Heart right ventricle (tissue), 16 donors: ENCODE measurements around the gene ULK2. TPM values are rescaled to one million over a fixed set of nuclear protein-coding genes. Genes with fewer than 3 reads are reported as not detected.

Source experiments
- ATAC-seq, 8 donors: fragments of 200-7000 bp; cut with Tn5 transposase; one replicate each; pipeline ENCODE4 v1.9.1; 2020; ENCODE audit warnings: mild to moderate bottlenecking in 8 of 8, moderate library complexity in 8 of 8, moderate number of reproducible peaks in 1 of 8
- DNase-seq, 2 donors: peaks; one replicate each; pipeline ENCODE4 v3.0.0-alpha.2; 2020
- H3K27ac ChIP-seq, 10 donors: fragments of 200-600 bp; sonication (generic) in 2 of 10; one replicate each; pipeline versions ENCODE4 v1.5.0 to v1.8.0; 2020 to 2022; ENCODE audit warnings: mild to moderate bottlenecking in 3 of 10
- H3K27me3 ChIP-seq, 7 donors: fragments of 200-600 bp; one replicate each; pipeline ENCODE4 v1.8.0; 2021 to 2022; ENCODE audit warnings: mild to moderate bottlenecking in 2 of 7
- H3K36me3 ChIP-seq, 9 donors: fragments of 200-600 bp; sonication (generic) in 1 of 9; one replicate each; pipeline versions ENCODE4 v1.5.0 to v1.8.0; 2020 to 2022; ENCODE audit warnings: mild to moderate bottlenecking in 2 of 9
- H3K4me1 ChIP-seq, 9 donors: fragments of 200-600 bp; sonication (generic) in 1 of 9; one replicate each; pipeline versions ENCODE4 v1.5.0 to v1.8.0; 2020 to 2022; ENCODE audit warnings: mild to moderate bottlenecking in 4 of 9
- H3K4me3 ChIP-seq, 10 donors: fragments of 200-600 bp; sonication (generic) in 2 of 10; one replicate each; pipeline versions ENCODE4 v1.5.0 to v1.8.0; 2020 to 2022; ENCODE audit warnings: mild to moderate bottlenecking in 7 of 10, moderate library complexity in 2 of 10
- H3K9me3 ChIP-seq, 11 donors: fragments of 200-600 bp in 10 of 11; sonication (generic) in 2 of 11; one replicate each; pipeline versions ENCODE4 v1.5.0 to v1.8.0; 2013 to 2022; ENCODE audit warnings: mild to moderate bottlenecking in 2 of 11, control low read depth in 1 of 11, moderate library complexity in 1 of 11
- WGBS, 2 donors: extraction: QIAGEN DNeasy Blood & Tissue Kit; methylation state at CpG; one replicate each; pipeline ENCODE4 v1.1.7; 2013; ENCODE audit warnings: inconsistent platforms in 1 of 2; 5-methylcytosine and 5-hydroxymethylcytosine counted together
- intact Hi-C, 10 donors: fragments of 100-400 bp; cut with DNase I; formaldehyde crosslinking; loops; one replicate each; pipeline versions ENCODE4 v1.11.1 to v1.14.2; 2022
- polyA plus RNA-seq, 2 donors: library from polyadenylated mRNA; stranded (reverse); fragments of 200-250 nt; gene quantifications; one replicate each; pipeline ENCODE4 v1.2.3, GENCODE V29; 2013
- total RNA-seq, 10 donors: library from RNA; stranded (reverse); fragmentation: NEBNext Ultra II Directional in 3 of 10; extraction: Animal tissue kit (Norgen Biotek cat#: 25700) in 3 of 10; gene quantifications; one replicate each; pipeline versions ENCODE4 v1.2.1 to v1.2.4, GENCODE V29; 2021 to 2023
- TF ChIP-seq, protein P1 (sequence below), 9 donors: fragments of 200-600 bp; sonication (generic) in 2 of 9; IDR thresholded peaks; one replicate each; pipeline versions ENCODE4 v1.5.0 to v1.8.0; 2021 to 2022; ENCODE audit warnings: antibody characterized with exemption in 9 of 9, mild to moderate bottlenecking in 5 of 9, moderate library complexity in 1 of 9
- donor health status: Arrhythmogenic right ventricular cardiomyopathy.
- donor health status: ischemic (EF 13 %, LVEDD 7.1; RV severe dilation, severe dysfunction).
- donor health status: healthy with polysubstance abuse.
- donor health status: DM: no; HTN: yes; CAD: no.
- donor health status: DM: no; HTN: no; CAD: no.
- donor health status: ischemic (EF 25% LVEDD 6.9; RV normal size, moderate dysfunction).
- donor health status: ischemic (EF 25% LVEDD 5.7; RV mildly dilated, moderate dysfunction).
- donor health status: healthy.
- donor health status: DM: yes; HTN: yes; CAD: no.
- donor health status: Ischemic cardiomyopathy.
- donor health status: ischemic (EF 35%, LVEDD 5.7; RV mildly dilated, moderate dysfunction).
- donor health status: nonischemic (EF 11% LVEDD 7.7; RV severe dilation, severe dysfunction).
- donor health status: DM: yes; HTN: yes; CAD: no.
- donor health status: PGD.
- donor health status: ischemic (EF 29% LVEDD 5.4; RV normal size, mild dysfunction).
- donor health status: nonischemic (EF 23%, LVEDD 6.1; RV moderate dilation, normal function).

ULK2 gene
- total and polyA plus RNA-seq, 12 donors: 2.9 to 23.7 (median 16.7) TPM

DNA sequence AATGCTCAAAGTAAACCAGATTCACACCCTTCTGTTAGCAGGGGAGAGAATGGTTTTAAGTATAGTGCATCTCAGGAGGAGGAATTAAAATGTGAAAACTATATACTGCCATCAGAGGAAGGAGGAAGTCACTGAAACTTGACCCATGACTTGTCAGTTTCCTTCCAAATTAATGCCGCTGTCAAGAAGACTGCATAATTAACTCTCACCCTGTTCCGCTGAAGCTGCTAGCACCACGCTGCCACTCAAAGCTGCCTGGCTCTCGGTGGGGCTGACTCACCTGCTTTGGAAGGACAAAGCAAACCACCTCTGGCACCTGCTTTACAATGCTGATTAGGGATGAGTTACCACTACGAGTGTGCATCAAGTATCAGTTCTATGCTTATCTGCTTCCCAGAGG lies 37.8 kb upstream of the ULK2 start:
- TF ChIP-seq, protein P1, sequence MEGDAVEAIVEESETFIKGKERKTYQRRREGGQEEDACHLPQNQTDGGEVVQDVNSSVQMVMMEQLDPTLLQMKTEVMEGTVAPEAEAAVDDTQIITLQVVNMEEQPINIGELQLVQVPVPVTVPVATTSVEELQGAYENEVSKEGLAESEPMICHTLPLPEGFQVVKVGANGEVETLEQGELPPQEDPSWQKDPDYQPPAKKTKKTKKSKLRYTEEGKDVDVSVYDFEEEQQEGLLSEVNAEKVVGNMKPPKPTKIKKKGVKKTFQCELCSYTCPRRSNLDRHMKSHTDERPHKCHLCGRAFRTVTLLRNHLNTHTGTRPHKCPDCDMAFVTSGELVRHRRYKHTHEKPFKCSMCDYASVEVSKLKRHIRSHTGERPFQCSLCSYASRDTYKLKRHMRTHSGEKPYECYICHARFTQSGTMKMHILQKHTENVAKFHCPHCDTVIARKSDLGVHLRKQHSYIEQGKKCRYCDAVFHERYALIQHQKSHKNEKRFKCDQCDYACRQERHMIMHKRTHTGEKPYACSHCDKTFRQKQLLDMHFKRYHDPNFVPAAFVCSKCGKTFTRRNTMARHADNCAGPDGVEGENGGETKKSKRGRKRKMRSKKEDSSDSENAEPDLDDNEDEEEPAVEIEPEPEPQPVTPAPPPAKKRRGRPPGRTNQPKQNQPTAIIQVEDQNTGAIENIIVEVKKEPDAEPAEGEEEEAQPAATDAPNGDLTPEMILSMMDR (IDR thresholded peaks at IDR 0.05): no peak
- 65 to 81% methylated on average over 5 of the region's 5 CpGs for WGBS, 2 donors
- H3K27ac ChIP-seq: peak overlapping the region in 1 of 10 donors; percentile 36

DNA sequence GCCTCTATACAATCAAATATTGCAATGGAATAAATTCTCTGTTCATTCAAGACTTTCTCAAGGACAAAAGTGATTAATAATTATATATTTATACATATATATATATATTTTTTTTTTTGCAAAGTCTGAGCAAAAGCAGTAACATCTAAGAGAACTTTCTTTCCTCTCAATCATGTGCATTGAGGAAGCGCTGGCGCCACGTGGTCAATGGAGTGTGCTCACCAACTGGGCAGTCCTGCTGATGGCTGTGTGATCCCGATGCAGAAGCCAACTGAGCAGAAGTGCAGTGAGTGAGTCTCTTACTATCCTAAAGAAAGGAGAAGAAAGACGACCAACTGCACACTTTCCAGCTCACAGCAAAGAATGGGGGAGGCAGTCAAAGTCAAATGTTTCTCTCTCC lies 37.2 kb upstream of the ULK2 start:
- Histone ChIP-seq H3K27ac (peak overlapping the region in 1 of 10 donors; percentile 36), H3K4me1 (peaks cover 0 to 22% (median 0%) of the 10 kb centered on the region in 9 donors), H3K36me3 (peaks cover 0 to 100% (median 67%) of the 10 kb centered on the region in 9 donors), H3K4me3 (no peak overlapping the region), H3K9me3 (no peaks in the 10 kb centered on the region), H3K27me3 (no peaks in the 10 kb centered on the region)
- ATAC-seq (peak in 3 of 8 donors; percentile 47 to 71 (median 52)), DNase-seq (peak in 1 of 2 donors; percentile 37)
- TF ChIP-seq, protein P1 (IDR thresholded peaks at IDR 0.05): no peak
- intact Hi-C loops: no loop called here
- WGBS, 2 donors: 87 to 91% methylated on average over 5 of the region's 5 CpGs

More for the DNA sequence above, 37.8 kb upstream of the ULK2 start:
- Histone ChIP-seq H3K4me1 (peaks cover 0 to 22% (median 0%) of the 10 kb centered on the region in 9 donors), H3K36me3 (peaks cover 0 to 100% (median 67%) of the 10 kb centered on the region in 9 donors), H3K4me3 (no peak overlapping the region), H3K27me3 (no peaks in the 10 kb centered on the region), H3K9me3 (no peaks in the 10 kb centered on the region)
- DNase-seq (no peak), ATAC-seq (peak in 1 of 8 donors; percentile 29)
- intact Hi-C loops: no loop called here

DNA sequence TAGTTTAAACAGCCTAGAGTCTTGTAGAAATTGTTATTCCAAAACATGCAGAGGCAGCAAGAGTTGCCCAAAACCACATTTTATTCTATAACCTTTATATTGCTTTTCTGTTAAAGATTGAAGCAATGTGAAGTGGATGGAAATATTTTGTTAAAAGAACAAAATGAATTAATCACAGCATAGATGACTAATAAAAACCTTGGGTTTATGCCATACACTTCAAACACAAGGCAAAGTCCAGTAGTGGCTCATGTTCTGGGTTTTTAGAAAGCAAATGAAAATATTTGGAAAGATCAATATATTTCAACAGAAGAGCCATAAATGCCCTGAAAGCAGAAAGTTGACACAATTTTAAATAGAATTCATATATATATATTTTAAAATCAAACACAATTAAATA lies 36.7 kb upstream of the ULK2 start:
- H3K4me3 ChIP-seq: no peak overlapping the region
- H3K4me1 ChIP-seq: peaks cover 0 to 22% (median 0%) of the 10 kb centered on the region in 9 donors
- H3K9me3 ChIP-seq: no peaks in the 10 kb centered on the region
- intact Hi-C loops: no loop called here
- DNase-seq: no peak
- TF ChIP-seq, protein P1 (IDR thresholded peaks at IDR 0.05): no peak
- no peaks in the 10 kb centered on the region for H3K27me3 ChIP-seq
- no peak for ATAC-seq
- peaks cover 0 to 100% (median 63%) of the 10 kb centered on the region in 9 donors for H3K36me3 ChIP-seq
- no peak overlapping the region for H3K27ac ChIP-seq

DNA sequence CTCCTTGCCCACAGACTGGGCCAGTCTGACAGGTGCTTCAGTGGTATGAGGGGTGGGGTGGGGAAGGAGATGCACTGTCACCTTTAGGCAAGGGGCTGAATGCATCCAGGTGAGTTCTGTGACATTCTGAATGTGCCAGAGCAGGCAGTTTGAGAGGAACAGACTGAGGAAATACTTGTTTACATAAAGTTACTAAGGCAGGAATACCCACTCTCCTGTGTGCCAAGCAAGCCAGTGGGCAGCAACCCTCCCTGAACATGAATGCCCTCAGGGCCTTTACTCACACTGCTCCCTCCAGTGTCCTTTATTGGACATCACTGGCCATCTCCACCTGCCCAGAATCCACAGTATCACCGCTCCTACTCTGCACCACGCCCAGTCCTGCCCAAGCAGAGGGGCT lies 33.1 kb upstream of the ULK2 start:
- TF ChIP-seq, protein P1 (IDR thresholded peaks at IDR 0.05): no peak
- Histone ChIP-seq H3K4me1 (peaks cover 0 to 16% (median 0%) of the 10 kb centered on the region in 9 donors), H3K36me3 (peaks cover 0 to 67% (median 29%) of the 10 kb centered on the region in 9 donors), H3K27ac (no peak overlapping the region), H3K9me3 (no peaks in the 10 kb centered on the region), H3K27me3 (no peaks in the 10 kb centered on the region), H3K4me3 (no peak overlapping the region)
- 98 to 100% methylated on average over 2 of the region's 2 CpGs for WGBS, 2 donors
- intact Hi-C loops: no loop called here
- DNase-seq (no peak), ATAC-seq (no peak)
